Panc1 (cell line): Measurements from ENCODE around the gene STARD10. TPM values are rescaled to one million over a fixed set of nuclear protein-coding genes. Genes with fewer than 3 reads are reported as not detected.

Source experiments
- ATAC-seq: fragments of 200-7000 bp; cut with Tn5 transposase; 2 replicates; pipeline ENCODE4 v1.9.1; 2020; ENCODE audit warnings: mild to moderate bottlenecking, moderate library complexity
- BruUV-seq: library from RNA; stranded (reverse); fragments of 400-500 nt; replicated peaks from 2 replicates; lab custom pipeline; 2021; lab: Mats Ljungman, UMichigan
- CTCF ChIA-PET: fragments of 300-600 bp; sonication (Branson Sonifier 250); formaldehyde crosslinking; loops from one replicate; lab custom pipeline; 2022; ENCODE audit warnings: antibody characterized with exemption; lab: Charles Lee
- POLR2A ChIA-PET: fragments of 300-600 bp; sonication (Branson Sonifier 250); formaldehyde crosslinking; loops from one replicate; lab custom pipeline; 2022; ENCODE audit warnings: antibody characterized with exemption; lab: Charles Lee
- DNase-seq: peaks from one replicate; pipeline ENCODE4 v3.0.0-alpha.2; 2010; ENCODE audit warnings: low read depth, low spot score
- H3K27ac ChIP-seq: 2 replicates; pipeline ENCODE4 v1.5.1; 2011; ENCODE audit warnings: mild to moderate bottlenecking, low read length, inconsistent platforms
- H3K27me3 ChIP-seq: fragments of 200-500 bp; sonication (Bioruptor generic); 2 replicates; pipeline ENCODE4 v1.6.0; 2014; ENCODE audit warnings: low read length, inconsistent platforms; ENCODE audit not compliant: control insufficient read depth, insufficient read depth
- H3K36me3 ChIP-seq: fragments of 200-500 bp; sonication (Bioruptor generic); 2 replicates; pipeline ENCODE4 v1.5.1; 2014; ENCODE audit warnings: inconsistent platforms, mild to moderate bottlenecking, low read length, moderate library complexity; ENCODE audit not compliant: control insufficient read depth, insufficient read depth
- H3K4me1 ChIP-seq: 2 replicates; pipeline ENCODE4 v1.5.1; 2011; ENCODE audit warnings: inconsistent platforms, mild to moderate bottlenecking, low read length, moderate library complexity; ENCODE audit not compliant: control insufficient read depth, insufficient read depth
- H3K4me3 ChIP-seq, 2 experiments: 2 replicates each; pipeline ENCODE4 v1.5.1; 2011 to 2012; ENCODE audit warnings: low read depth in 2 of 2, low read length in 2 of 2, mild to moderate bottlenecking in 2 of 2, inconsistent platforms in 1 of 2, moderate library complexity in 1 of 2
- H3K9me3 ChIP-seq: fragments of 200-500 bp; sonication (Bioruptor generic); 2 replicates; pipeline ENCODE4 v1.5.1; 2014; ENCODE audit warnings: low read depth, mild to moderate bottlenecking, inconsistent platforms, low read length, moderate library complexity; ENCODE audit not compliant: control insufficient read depth, insufficient read depth
- CTCF ChIP-seq: fragments of 450-650 bp; IDR thresholded peaks from 2 replicates; pipeline ENCODE4 v1.5.1; 2017; ENCODE audit warnings: mild to moderate bottlenecking
- POLR2AphosphoS5 ChIP-seq: IDR thresholded peaks from 2 replicates; pipeline ENCODE4 v1.6.1; 2012; ENCODE audit warnings: mild to moderate bottlenecking, low read depth, low read length, moderate library complexity
- REST ChIP-seq, 2 experiments: IDR thresholded peaks; 2 replicates each; pipeline ENCODE4 v1.6.1; 2011 to 2012; ENCODE audit warnings: low read depth in 2 of 2, control low read depth in 1 of 2, low read length in 1 of 2, mild to moderate bottlenecking in 1 of 2, moderate library complexity in 1 of 2; ENCODE audit not compliant: insufficient read depth in 1 of 2
- SIN3A ChIP-seq: IDR thresholded peaks from 2 replicates; pipeline ENCODE4 v1.6.1; 2012; ENCODE audit warnings: low read depth, mild to moderate bottlenecking, low read length, moderate library complexity, borderline replicate concordance; ENCODE audit not compliant: insufficient read depth
- TCF7L2 ChIP-seq: IDR thresholded peaks from 2 replicates; pipeline ENCODE4 v1.6.1; 2011; ENCODE audit warnings: mild to moderate bottlenecking, low read depth, low read length, inconsistent platforms
- in situ Hi-C: cut with HindIII; loops from 2 replicates; pipeline ENCODE4 v1.10.0; 2016; ENCODE audit warnings: low sequenced_read_pairs, low pct_unique_long_range_greater_than_20kb
- intact Hi-C: fragments of 100-400 bp; cut with micrococcal nuclease; formaldehyde crosslinking; loops from one replicate; pipeline ENCODE4 v1.10.0; 2022; ENCODE audit not compliant: unreplicated experiment
- total RNA-seq: library from RNA; stranded (reverse); gene quantifications from one replicate; pipeline ENCODE4 v1.2.1, GENCODE V29; 2021; ENCODE audit not compliant: unreplicated experiment

The STARD10 gene
- total RNA-seq, 1 experiment from 2014 or later: 32.1 TPM

GRCh38 chr11:72705442-72706365 is 88.1 kb downstream of the STARD10 start:
- H3K36me3 ChIP-seq: no peaks in the 10 kb centered on the region
- H3K4me3 ChIP-seq: no peak overlapping the region
- no peaks in the 10 kb centered on the region for H3K9me3 ChIP-seq
- no peaks in the 10 kb centered on the region for H3K4me1 ChIP-seq
- POLR2A ChIA-PET: no interaction called here
- no TSS peak for BruUV-seq
- H3K27me3 ChIP-seq: no peaks in the 10 kb centered on the region
- intact Hi-C loops: no loop called here
- CTCF ChIA-PET: no interaction called here
- in situ Hi-C loops: no loop called here
- DNase-seq: no peak
- TF ChIP-seq SIN3A (no peak), CTCF (no peak), POLR2AphosphoS5 (no peak), TCF7L2 (no peak), REST (IDR thresholded peaks at IDR 0.05; ENCODE audit: insufficient read depth in 1 of 2, low read depth in 2 of 2, low read length in 1 of 2) (no peak)
- H3K27ac ChIP-seq: no peak overlapping the region
- ATAC-seq: no peak

GRCh38 chr11:72704783-72705265 is 89.0 kb downstream of the STARD10 start:
- ATAC-seq (no peak), DNase-seq (no peak)
- H3K27ac ChIP-seq: no peak overlapping the region
- no peaks in the 10 kb centered on the region for H3K9me3 ChIP-seq
- no peaks in the 10 kb centered on the region for H3K27me3 ChIP-seq
- ChIA-PET CTCF (interaction anchor here (1.2 kb wide), 1 partner anchor 21 kb away, joined by 4 read pairs; no protein-coding TSS in a partner anchor), POLR2A (interaction anchor here (0.7 kb wide), 1 partner anchor 458 kb away, joined by 4 read pairs; no protein-coding TSS in a partner anchor)
- in situ Hi-C loops: no loop called here
- no peaks in the 10 kb centered on the region for H3K36me3 ChIP-seq
- no peak overlapping the region for H3K4me3 ChIP-seq
- no TSS peak for BruUV-seq
- TF ChIP-seq REST (IDR thresholded peaks at IDR 0.05; ENCODE audit: insufficient read depth in 1 of 2, low read depth in 2 of 2, low read length in 1 of 2): no peak
- no peak for TF ChIP-seq SIN3A
- TF ChIP-seq CTCF: no peak
- TF ChIP-seq POLR2AphosphoS5: no peak
- TF ChIP-seq TCF7L2: no peak
- no peaks in the 10 kb centered on the region for H3K4me1 ChIP-seq
- intact Hi-C loops: no loop called here
